ENCODE results near the gene SYK. TPM values are rescaled to one million over a fixed set of nuclear protein-coding genes. Genes with fewer than 3 reads are reported as not detected.

Gene SYK
- total RNA-seq, 1 donor from 2014 or later = 7.4 TPM

DNA sequence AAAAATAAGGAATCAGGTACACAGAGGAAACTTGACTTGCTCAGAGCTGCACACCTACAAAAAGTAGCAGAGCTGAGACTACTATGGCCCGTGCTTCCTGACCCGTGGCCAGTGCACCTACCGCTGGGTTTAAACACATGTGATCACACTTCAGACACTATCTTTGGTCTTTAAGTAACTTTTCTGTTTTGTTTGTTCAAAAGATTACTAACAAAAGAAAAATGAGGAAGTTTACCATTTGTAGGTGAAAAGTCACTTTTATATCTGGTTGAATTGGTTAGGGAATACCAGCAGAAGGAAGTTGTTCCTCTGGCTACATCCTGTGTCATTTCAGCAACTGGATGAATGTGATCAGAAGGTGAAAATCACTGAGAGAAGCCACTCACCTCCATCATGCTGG lies 6.5 kb upstream of the SYK start:
- Mint-ChIP-seq H3K4me1 (ENCODE audit: low read depth) (no peaks in the 10 kb centered on the region), H3K27ac (no peak overlapping the region), H3K36me3 (ENCODE audit: insufficient read depth) (no peaks in the 10 kb centered on the region), H3K9me3 (ENCODE audit: low read depth) (peaks cover 3% of the 10 kb centered on the region), H3K27me3 (peaks cover 22% of the 10 kb centered on the region), H3K4me3 (ENCODE audit: low read depth) (no peak overlapping the region)
- TF ChIP-seq, protein P1, sequence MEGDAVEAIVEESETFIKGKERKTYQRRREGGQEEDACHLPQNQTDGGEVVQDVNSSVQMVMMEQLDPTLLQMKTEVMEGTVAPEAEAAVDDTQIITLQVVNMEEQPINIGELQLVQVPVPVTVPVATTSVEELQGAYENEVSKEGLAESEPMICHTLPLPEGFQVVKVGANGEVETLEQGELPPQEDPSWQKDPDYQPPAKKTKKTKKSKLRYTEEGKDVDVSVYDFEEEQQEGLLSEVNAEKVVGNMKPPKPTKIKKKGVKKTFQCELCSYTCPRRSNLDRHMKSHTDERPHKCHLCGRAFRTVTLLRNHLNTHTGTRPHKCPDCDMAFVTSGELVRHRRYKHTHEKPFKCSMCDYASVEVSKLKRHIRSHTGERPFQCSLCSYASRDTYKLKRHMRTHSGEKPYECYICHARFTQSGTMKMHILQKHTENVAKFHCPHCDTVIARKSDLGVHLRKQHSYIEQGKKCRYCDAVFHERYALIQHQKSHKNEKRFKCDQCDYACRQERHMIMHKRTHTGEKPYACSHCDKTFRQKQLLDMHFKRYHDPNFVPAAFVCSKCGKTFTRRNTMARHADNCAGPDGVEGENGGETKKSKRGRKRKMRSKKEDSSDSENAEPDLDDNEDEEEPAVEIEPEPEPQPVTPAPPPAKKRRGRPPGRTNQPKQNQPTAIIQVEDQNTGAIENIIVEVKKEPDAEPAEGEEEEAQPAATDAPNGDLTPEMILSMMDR (IDR thresholded peaks at IDR 0.05; ENCODE audit: unreplicated experiment) = no peak
- DNase-seq (ENCODE audit: low spot score, unreplicated experiment) = no peak

DNA sequence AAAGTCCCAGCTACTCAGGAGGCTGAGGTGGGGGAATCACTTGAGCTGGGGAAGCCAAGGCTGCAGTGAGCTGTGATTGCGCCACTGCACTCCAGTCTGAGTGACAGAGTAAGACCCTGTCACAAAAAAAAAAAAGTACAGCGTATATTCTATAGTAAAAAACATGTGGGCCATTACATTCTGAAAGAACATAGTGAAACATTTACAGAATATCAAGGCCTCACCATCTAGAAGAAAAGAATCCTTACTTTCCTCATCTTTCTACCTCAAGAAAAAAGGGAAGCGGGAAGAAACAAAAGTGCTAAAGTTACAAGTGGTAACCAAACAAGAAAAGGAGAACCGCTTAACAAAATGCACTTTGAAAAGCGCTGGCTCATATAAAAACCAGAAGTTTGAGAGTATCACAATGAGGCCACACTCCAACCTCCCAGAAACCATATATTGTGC lies 5.7 kb upstream of the SYK start:
- no peaks in the 10 kb centered on the region for H3K36me3 Mint-ChIP-seq (ENCODE audit: insufficient read depth)
- TF ChIP-seq, protein P1 (IDR thresholded peaks at IDR 0.05; ENCODE audit: unreplicated experiment) = no peak
- H3K27me3 Mint-ChIP-seq = peaks cover 30% of the 10 kb centered on the region
- no peaks in the 10 kb centered on the region for H3K4me1 Mint-ChIP-seq (ENCODE audit: low read depth)
- no peak overlapping the region for H3K27ac Mint-ChIP-seq
- H3K9me3 Mint-ChIP-seq (ENCODE audit: low read depth) = peaks cover 3% of the 10 kb centered on the region
- DNase-seq (ENCODE audit: low spot score, unreplicated experiment) = no peak
- no peak overlapping the region for H3K4me3 Mint-ChIP-seq (ENCODE audit: low read depth)

DNA sequence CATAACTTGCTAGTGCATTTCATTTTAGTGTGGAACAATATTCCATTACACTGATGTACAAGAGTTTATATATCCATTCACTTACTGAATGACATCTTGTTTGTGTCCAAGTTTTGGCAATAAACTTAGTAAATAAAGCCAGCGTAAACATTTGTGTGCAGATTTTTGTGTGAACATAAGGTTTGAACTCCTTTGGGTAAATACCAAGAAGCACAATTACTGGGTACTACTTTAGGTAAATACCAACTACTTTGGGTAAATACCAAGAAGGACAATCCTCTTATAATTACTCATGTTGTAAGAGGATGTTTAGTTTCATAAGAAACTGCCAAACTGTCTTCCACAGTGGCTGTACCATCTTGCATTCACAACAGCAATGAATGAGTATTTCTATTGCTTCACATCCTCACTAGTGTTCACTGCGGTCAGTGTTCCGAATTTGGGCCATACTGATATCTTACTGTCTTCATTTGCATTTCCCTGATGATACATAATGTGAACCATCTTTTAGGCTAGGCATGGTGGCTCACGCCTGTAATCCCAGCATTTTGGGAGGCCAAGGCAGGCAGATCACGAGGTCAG lies 2.3 kb upstream of the SYK start:
- Mint-ChIP-seq H3K4me1 (ENCODE audit: low read depth) (no peaks in the 10 kb centered on the region), H3K27ac (no peak overlapping the region), H3K36me3 (ENCODE audit: insufficient read depth) (no peaks in the 10 kb centered on the region), H3K27me3 (peaks cover 60% of the 10 kb centered on the region), H3K9me3 (ENCODE audit: low read depth) (no peaks in the 10 kb centered on the region), H3K4me3 (ENCODE audit: low read depth) (no peak overlapping the region)
- no peak for DNase-seq (ENCODE audit: low spot score, unreplicated experiment)
- TF ChIP-seq, protein P1 (IDR thresholded peaks at IDR 0.05; ENCODE audit: unreplicated experiment) = no peak

DNA sequence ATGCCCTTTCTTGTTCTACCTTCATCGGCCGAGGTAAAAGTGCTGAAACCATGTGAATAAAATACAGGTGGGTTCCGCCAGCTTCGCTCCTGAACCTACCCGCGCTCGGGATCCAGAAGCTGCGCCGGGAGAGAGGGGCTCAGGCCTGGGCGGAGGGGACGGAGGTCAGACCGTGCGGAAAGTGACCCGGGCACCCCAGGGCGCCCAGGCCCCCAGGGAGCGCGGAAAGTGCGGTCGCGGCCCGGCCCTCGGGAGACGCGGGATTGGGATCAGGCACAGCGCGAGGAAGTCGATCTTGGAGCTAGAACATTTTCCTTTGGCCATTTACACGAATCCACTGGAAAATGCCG lies 329 bp downstream of the SYK start:
- H3K4me1 Mint-ChIP-seq (ENCODE audit: low read depth) = no peaks in the 10 kb centered on the region
- DNase-seq (ENCODE audit: low spot score, unreplicated experiment) = no peak
- peak overlapping the region; percentile 94 for H3K27ac Mint-ChIP-seq
- H3K4me3 Mint-ChIP-seq (ENCODE audit: low read depth) = peak overlapping the region; percentile 85
- H3K9me3 Mint-ChIP-seq (ENCODE audit: low read depth) = no peaks in the 10 kb centered on the region
- no peaks in the 10 kb centered on the region for H3K36me3 Mint-ChIP-seq (ENCODE audit: insufficient read depth)
- H3K27me3 Mint-ChIP-seq = peaks cover 70% of the 10 kb centered on the region
- TF ChIP-seq, protein P1 (IDR thresholded peaks at IDR 0.05; ENCODE audit: unreplicated experiment) = no peak

GRCh38 chr9:90802386-90802985 lies 867 bp downstream of the SYK start:
- H3K27ac Mint-ChIP-seq = no peak overlapping the region
- H3K27me3 Mint-ChIP-seq = peaks cover 69% of the 10 kb centered on the region

More at GRCh38 chr9:90802386-90802985, 867 bp downstream of the SYK start:
- no peaks in the 10 kb centered on the region for H3K4me1 Mint-ChIP-seq (ENCODE audit: low read depth)
- DNase-seq (ENCODE audit: low spot score, unreplicated experiment) = no peak
- TF ChIP-seq, protein P1 (IDR thresholded peaks at IDR 0.05; ENCODE audit: unreplicated experiment) = no peak
- no peaks in the 10 kb centered on the region for H3K9me3 Mint-ChIP-seq (ENCODE audit: low read depth)
- H3K36me3 Mint-ChIP-seq (ENCODE audit: insufficient read depth) = no peaks in the 10 kb centered on the region
- H3K4me3 Mint-ChIP-seq (ENCODE audit: low read depth) = peak overlapping the region; percentile 85

Measured in progenitor cell of endocrine pancreas (in vitro differentiated cells).